UCSD-AML1 (cell line): ENCODE measurements around the gene NCLN.

Experiments
- DNase-seq: peaks from one replicate; lab custom pipeline; 2025; ENCODE audit not compliant: unreplicated experiment; lab: John Stamatoyannopoulos, UW

The NCLN gene, protein sequence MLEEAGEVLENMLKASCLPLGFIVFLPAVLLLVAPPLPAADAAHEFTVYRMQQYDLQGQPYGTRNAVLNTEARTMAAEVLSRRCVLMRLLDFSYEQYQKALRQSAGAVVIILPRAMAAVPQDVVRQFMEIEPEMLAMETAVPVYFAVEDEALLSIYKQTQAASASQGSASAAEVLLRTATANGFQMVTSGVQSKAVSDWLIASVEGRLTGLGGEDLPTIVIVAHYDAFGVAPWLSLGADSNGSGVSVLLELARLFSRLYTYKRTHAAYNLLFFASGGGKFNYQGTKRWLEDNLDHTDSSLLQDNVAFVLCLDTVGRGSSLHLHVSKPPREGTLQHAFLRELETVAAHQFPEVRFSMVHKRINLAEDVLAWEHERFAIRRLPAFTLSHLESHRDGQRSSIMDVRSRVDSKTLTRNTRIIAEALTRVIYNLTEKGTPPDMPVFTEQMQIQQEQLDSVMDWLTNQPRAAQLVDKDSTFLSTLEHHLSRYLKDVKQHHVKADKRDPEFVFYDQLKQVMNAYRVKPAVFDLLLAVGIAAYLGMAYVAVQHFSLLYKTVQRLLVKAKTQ

GRCh38 chr19:3185461-3186159, at the start of gene NCLN:
Gene NCLN, plus strand, starts transcription at chr19:3185930. Its CDS starts 101 bp downstream, at chr19:3186031.
- DNase-seq = peak; percentile 94

GRCh38 chr19:3135961-3136683, 49.6 kb upstream of the NCLN start, which contains the start of gene GNA15:
Gene GNA15, plus strand, starts transcription at chr19:3136033. Its CDS starts 418 bp downstream, at chr19:3136451.
- peak; percentile 74 for DNase-seq

- DNase-seq = no peak
Measured at GRCh38 chr19:3136684-3137055, 49.1 kb upstream of the NCLN start.

- DNase-seq = no peak
Measured at GRCh38 chr19:3137119-3137518, 48.6 kb upstream of the NCLN start.

DNA sequence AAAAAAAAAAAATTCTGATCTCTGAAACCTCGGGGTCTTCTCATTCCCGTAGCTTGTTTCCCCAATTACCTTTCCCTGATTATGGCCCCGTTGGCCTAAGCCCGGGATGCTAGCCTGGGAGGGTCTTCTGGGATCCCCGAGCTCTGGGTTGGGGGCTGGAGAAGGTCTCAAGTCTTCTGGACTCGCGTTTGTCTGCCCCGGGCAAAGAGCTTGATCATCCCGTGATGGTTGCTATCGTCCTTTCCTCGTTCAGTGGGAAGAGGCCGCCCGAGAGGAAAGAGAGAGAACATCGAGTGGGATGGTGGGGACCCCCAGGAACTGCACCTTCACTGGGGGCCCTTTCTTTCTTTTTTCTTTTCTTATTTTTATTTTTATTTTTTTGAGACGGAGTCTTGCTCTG, 47.5 kb upstream of the NCLN start:
- DNase-seq = no peak

GRCh38 chr19:3140667-3141038, 45.1 kb upstream of the NCLN start:
- DNase-seq = peak; percentile 35

DNA sequence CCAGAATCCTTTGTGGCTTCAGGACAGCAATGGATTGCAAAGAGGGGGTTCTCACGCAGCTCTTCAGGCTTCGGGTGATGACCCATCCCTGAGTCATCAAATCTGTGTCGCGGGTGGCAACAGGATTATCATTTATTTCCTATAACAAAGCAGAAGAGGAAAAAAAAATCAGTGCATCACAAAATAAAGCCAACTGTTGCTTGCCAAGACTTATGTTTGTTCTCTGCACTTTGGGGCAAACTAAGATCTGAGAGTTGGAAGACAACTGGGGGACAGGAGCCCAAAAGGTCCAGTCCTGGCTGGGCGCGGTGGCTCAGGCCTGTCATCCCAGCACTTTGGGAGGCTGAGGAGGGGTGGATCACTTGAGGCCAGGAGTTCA, 43.4 kb upstream of the NCLN start:
- DNase-seq = no peak

- no peak for DNase-seq
Measured at GRCh38 chr19:3142781-3143337, 42.9 kb upstream of the NCLN start.

DNA sequence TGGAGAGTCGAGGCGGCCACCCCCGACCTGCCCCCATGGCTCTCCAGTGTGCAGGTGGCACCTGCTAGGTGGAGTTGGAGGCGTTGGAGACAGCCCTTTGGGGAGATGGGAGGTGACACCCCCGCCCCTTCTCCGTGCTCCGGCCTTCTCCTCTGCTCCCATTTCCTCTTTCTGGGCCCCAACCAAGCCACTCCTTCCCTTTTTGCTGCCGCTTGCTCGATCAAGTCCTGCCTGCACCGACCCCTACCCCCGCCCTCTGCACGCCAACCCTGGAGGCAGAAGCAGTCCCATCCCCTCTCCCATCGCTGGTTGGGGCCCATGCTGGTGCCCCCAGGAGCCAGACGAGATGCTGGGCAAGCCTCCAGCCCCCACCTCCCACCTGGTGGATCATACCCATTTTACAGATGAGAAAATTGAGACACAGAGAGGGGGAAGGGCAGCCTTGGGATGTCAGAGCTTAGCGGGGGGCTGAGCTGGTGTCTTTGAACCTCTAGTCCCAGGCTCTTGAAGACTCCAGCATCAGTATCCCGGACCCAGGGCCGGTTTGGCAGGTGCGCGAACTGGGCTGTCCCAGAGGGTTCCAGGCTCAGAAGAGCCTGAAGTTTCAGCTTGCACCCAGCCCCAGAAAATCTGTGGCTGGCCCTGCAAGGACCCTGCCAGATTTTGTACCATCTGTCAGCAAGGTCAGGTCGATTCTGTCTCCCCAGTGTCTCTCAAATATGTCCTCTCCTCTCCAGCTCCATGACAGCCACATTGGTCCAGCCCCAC, 39.6 kb upstream of the NCLN start:
- DNase-seq = peak; percentile 55

GRCh38 chr19:3146677-3147100, 39.0 kb upstream of the NCLN start:
- peak; percentile 71 for DNase-seq

DNA sequence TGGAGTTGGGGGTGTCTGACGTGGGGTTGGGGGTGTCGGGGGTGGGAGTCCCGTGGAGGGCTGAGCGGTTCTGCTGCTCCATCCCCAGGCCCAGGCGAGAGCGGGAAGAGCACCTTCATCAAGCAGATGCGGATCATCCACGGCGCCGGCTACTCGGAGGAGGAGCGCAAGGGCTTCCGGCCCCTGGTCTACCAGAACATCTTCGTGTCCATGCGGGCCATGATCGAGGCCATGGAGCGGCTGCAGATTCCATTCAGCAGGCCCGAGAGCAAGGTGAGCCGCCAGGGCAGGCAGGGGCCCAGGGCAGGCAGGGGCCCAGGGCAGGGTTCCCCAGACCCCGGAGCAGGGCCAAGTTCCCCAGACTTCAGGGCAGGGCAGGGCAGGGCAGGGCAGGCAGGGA, 37.2 kb upstream of the NCLN start:
- DNase-seq = no peak

- no peak for DNase-seq
Measured at GRCh38 chr19:3149089-3149488, 36.6 kb upstream of the NCLN start.

DNA sequence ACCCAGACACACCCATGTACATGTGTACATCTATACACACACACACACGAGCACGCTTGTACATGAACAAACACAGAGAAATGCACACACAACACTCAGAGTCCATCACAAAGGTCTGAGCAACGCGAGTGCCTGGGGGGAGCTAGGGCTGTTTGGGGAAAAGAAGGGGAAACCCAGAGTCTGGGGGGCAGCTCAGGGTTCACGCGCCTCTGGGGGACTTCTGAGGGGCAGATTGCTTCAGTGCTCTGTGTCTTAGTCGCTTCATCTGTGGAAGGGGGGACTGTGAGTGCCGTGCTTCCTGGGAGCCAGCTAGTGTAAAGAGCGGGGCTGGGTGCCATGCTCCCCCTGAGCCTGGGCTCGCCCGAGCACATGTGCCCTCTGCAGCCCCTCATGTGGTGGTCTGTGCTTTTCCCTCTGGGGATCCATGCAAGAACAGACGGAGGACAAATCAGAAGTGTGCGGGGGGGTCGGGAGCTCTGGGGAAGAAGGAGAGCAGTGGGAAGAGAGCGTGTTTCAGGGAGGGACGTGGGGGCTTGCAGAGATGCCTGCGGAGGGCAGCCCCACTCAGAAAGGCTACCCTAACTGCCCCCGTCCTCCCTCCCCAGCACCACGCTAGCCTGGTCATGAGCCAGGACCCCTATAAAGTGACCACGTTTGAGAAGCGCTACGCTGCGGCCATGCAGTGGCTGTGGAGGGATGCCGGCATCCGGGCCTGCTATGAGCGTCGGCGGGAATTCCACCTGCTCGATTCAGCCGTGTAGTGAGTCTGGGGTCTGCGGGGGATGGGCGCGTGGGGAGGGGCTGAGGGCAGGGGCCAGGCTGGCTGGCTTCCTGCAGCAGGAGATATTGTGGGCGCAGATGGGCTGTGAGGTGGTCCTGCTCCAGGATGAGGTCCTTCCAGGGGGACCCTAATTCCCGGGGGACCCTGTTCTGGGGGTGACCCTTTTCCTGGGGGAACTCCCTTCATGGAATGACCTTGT, 35.9 kb upstream of the NCLN start:
- DNase-seq = no peak

- no peak for DNase-seq
Measured at GRCh38 chr19:3150739-3151329, 34.9 kb upstream of the NCLN start.

DNA sequence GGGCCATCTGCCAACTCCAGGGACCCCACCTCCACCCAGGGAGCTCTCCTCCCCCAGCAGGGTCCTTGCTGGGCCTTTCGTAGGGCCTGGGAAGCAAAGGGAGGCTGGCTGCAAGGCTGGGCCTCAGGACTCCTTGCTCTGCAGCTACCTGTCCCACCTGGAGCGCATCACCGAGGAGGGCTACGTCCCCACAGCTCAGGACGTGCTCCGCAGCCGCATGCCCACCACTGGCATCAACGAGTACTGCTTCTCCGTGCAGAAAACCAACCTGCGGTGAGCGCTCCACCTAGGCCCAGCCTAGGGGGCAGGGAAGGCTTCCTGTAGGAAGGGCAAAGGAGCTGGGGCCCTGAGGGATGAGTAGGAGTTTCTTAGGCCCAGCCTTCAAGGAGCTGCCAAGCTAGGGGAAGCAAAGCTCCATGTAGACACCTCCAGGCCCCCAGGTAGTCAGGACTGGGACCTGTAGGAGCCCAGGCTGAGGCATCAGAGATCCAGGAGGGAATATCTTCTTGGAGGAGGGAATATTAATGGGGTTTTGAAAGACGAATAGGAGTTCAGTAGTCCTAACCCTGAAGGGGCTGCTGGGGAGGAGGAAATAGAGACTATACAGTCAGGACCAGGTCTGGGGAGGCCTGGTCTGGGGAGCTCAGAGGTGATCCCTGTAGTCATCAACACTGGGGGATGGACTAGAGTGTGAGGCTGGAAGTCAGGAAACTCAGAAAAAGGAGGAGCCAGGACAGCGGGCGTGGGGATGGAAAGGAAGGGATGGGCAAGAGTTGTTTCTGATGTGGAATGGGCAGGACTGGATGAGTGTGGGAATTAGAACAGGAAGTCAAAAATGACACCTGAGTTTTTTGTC, 33.9 kb upstream of the NCLN start:
- DNase-seq = no peak

- no peak for DNase-seq
Measured at GRCh38 chr19:3152419-3152780, 33.3 kb upstream of the NCLN start.

DNA sequence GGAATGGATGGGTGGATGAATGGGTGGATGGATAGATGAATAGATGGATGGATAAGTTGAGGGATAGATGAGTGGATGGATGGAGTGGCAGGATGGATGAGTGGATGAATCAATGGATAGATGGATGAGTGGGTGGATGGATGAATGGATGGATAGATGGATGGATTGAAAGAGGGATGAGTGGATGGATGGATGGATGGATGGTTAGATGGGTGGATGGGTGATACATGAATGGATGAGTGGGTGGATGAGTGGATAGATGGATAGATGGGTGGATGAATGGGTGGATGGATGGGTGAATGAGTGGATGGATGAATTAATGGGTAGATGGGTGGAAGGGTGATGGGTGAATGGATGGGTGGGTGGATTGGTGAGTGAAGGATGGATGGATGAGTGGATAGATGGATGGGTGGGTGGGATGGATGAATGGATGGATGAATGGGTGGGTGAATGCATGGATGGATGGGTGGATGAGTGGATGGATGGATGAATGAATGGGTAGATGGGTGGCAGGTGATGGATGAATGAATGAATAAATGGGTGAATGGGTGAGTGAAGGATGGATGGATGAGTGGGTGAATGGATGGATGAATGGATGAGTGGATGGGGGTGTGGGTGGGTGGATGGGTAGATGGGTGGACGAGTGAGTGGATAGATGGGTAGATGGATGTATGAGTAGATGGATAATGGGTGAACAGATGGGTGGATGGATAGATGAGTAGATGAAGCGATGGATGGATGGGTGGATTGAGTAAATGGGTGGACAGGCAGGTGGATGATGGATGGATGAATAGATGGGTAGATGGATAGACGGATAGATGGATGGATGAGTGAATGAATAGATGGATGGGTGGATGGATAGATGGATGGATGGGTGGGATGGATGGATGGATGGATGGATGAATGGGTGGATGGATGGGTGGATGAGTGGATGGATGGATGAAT, 32.2 kb upstream of the NCLN start:
- no peak for DNase-seq
